Esophagus muscularis mucosa (tissue), 4 donors: Measurements from ENCODE around the gene NCR2.

Experiments used
- EP300 ChIP-seq: sonication (generic); formaldehyde crosslinking; IDR thresholded peaks from one replicate; pipeline ENCODE4 v1.6.1; 2017; ENCODE audit warnings: antibody characterized with exemption
- POLR2A ChIP-seq: fragments of 450-650 bp; IDR thresholded peaks from one replicate; pipeline ENCODE4 v1.6.1; 2017; ENCODE audit warnings: antibody characterized with exemption, moderate library complexity, mild to moderate bottlenecking, low read depth
- POLR2AphosphoS5 ChIP-seq, 2 donors: sonication (generic); formaldehyde crosslinking; IDR thresholded peaks; one replicate each; pipeline ENCODE4 v1.6.1; 2017; ENCODE audit warnings: antibody characterized with exemption in 2 of 2
- TF ChIP-seq, protein P1 (sequence below), 3 experiments: fragments of 200-600 bp in 2 of 3; fragments of 450-650 bp in 1 of 3; sonication (generic) in 2 of 3; IDR thresholded peaks; one replicate each; pipeline ENCODE4 v1.5.1; 2017 to 2019; ENCODE audit warnings: antibody characterized with exemption in 3 of 3, mild to moderate bottlenecking in 2 of 3, moderate library complexity in 1 of 3

- TF ChIP-seq, protein P1, sequence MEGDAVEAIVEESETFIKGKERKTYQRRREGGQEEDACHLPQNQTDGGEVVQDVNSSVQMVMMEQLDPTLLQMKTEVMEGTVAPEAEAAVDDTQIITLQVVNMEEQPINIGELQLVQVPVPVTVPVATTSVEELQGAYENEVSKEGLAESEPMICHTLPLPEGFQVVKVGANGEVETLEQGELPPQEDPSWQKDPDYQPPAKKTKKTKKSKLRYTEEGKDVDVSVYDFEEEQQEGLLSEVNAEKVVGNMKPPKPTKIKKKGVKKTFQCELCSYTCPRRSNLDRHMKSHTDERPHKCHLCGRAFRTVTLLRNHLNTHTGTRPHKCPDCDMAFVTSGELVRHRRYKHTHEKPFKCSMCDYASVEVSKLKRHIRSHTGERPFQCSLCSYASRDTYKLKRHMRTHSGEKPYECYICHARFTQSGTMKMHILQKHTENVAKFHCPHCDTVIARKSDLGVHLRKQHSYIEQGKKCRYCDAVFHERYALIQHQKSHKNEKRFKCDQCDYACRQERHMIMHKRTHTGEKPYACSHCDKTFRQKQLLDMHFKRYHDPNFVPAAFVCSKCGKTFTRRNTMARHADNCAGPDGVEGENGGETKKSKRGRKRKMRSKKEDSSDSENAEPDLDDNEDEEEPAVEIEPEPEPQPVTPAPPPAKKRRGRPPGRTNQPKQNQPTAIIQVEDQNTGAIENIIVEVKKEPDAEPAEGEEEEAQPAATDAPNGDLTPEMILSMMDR (IDR thresholded peaks at IDR 0.05), result no peak
- TF ChIP-seq POLR2AphosphoS5 (IDR thresholded peaks at IDR 0.05) (no peak), POLR2A (no peak), EP300 (no peak)
These were observed 8.3 kb downstream of the NCR2 start for GRCh38 chr6:41343641-41344187.
